Transverse colon (tissue), 4 donors: ENCODE data around the gene MAP10. TPM values are rescaled to one million over a fixed set of nuclear protein-coding genes. Genes with fewer than 3 reads are reported as not detected.

Experiments used
- DNase-seq: peaks from one replicate; pipeline ENCODE4 v3.0.0-alpha.2; 2019
- H3K27ac ChIP-seq, 4 donors: fragments of 200-600 bp; sonication (generic); 2 replicates each; pipeline ENCODE4 v1.5.1; 2016 to 2018; ENCODE audit warnings: inconsistent platforms in 4 of 4
- H3K27me3 ChIP-seq: fragments of 200-600 bp; sonication (generic); 2 replicates; pipeline ENCODE4 v1.5.1; 2017; ENCODE audit warnings: inconsistent platforms
- H3K36me3 ChIP-seq, 4 donors: fragments of 200-600 bp; sonication (generic); 2 replicates each; pipeline ENCODE4 v1.5.1; 2017 to 2019; ENCODE audit warnings: inconsistent platforms in 4 of 4
- H3K4me1 ChIP-seq, 4 donors: fragments of 200-600 bp; sonication (generic); 2 replicates each; pipeline ENCODE4 v1.5.1; 2017 to 2020; ENCODE audit warnings: inconsistent platforms in 4 of 4
- H3K4me3 ChIP-seq, 4 donors: fragments of 200-600 bp; sonication (generic); 1 replicate in 1 of 4; 2 replicates in 3 of 4; pipeline versions ENCODE4 v1.5.1 to v1.6.1; 2017 to 2019; ENCODE audit warnings: inconsistent platforms in 4 of 4
- H3K9me3 ChIP-seq, 2 donors: fragments of 200-600 bp; sonication (generic); 2 replicates each; pipeline ENCODE4 v1.5.1; 2017 to 2019; ENCODE audit warnings: inconsistent platforms in 2 of 2
- CTCF ChIP-seq, 5 experiments: fragments of 200-600 bp in 3 of 5; fragments of 450-650 bp in 2 of 5; sonication (generic) in 3 of 5; IDR thresholded peaks; 1 replicate in 2 of 5; 2 replicates in 3 of 5; pipeline ENCODE4 v1.5.1; 2016 to 2017; ENCODE audit warnings: antibody characterized with exemption in 5 of 5, inconsistent platforms in 3 of 5, mild to moderate bottlenecking in 2 of 5, moderate library complexity in 1 of 5
- EP300 ChIP-seq: sonication (generic); formaldehyde crosslinking; IDR thresholded peaks from one replicate; pipeline ENCODE4 v1.6.1; 2017; ENCODE audit warnings: antibody characterized with exemption, low read depth
- POLR2A ChIP-seq: fragments of 450-650 bp; IDR thresholded peaks from one replicate; pipeline ENCODE4 v1.6.1; 2016; ENCODE audit warnings: antibody characterized with exemption, mild to moderate bottlenecking, moderate library complexity
- POLR2AphosphoS5 ChIP-seq, 3 donors: sonication (generic); formaldehyde crosslinking; IDR thresholded peaks; one replicate each; pipeline ENCODE4 v1.6.1; 2016; ENCODE audit warnings: antibody characterized with exemption in 3 of 3
- WGBS, 2 donors: methylation state at CpG; one replicate each; pipeline ENCODE4 v1.1.5; 2018; ENCODE audit warnings: low coverage in 1 of 2; 5-methylcytosine and 5-hydroxymethylcytosine counted together
- in situ Hi-C, 4 donors: fragments of 200-750 bp; cut with MboI; loops; one replicate each; pipeline versions ENCODE4 v1.15.0 to v1.15.1; 2017; ENCODE audit warnings: low sequenced_read_pairs in 3 of 4, low pct_ligation_motif_present in 1 of 4, low pct_unique_long_range_greater_than_20kb in 1 of 4
- intact Hi-C: fragments of 100-400 bp; cut with DNase I; formaldehyde crosslinking; loops from one replicate; pipeline ENCODE4 v1.15.1; 2023; ENCODE audit warnings: low total_unique reads
- total RNA-seq, 4 donors: library from RNA; depleted of rRNA; stranded (reverse); fragments of >200 nt; gene quantifications; one replicate each; pipeline ENCODE4 v1.1.0, GENCODE V29; 2016

The MAP10 gene
- total RNA-seq, 4 donors from 2014 or later = 1.7 to 2.3 TPM; not detected in 2

- H3K36me3 ChIP-seq = no peaks in the 10 kb centered on the region
- no peak overlapping the region for H3K4me3 ChIP-seq
- TF ChIP-seq CTCF (IDR thresholded peaks at IDR 0.05) = no peak
- no peak for TF ChIP-seq POLR2A
- no peak for TF ChIP-seq POLR2AphosphoS5 (IDR thresholded peaks at IDR 0.05)
- TF ChIP-seq EP300 = no peak
- in situ Hi-C loops = no loop called here
- no peaks in the 10 kb centered on the region for H3K4me1 ChIP-seq
- no peak for DNase-seq
- 63 to 75% methylated on average over 2 of the region's 2 CpGs for WGBS, 2 donors
- no peaks in the 10 kb centered on the region for H3K9me3 ChIP-seq
- intact Hi-C loops = no loop called here
- no peaks in the 10 kb centered on the region for H3K27me3 ChIP-seq
- no peak overlapping the region for H3K27ac ChIP-seq
Measured at GRCh38 chr1:232812560-232812959, 7.3 kb downstream of the MAP10 start.

GRCh38 chr1:232813097-232813496, 7.9 kb downstream of the MAP10 start:
- intact Hi-C loops = no loop called here

GRCh38 chr1:232813760-232814159, 8.5 kb downstream of the MAP10 start:
- 74 to 86% methylated on average over 1 of the region's 1 CpG for WGBS, 2 donors
- Histone ChIP-seq H3K27me3 (no peaks in the 10 kb centered on the region), H3K9me3 (no peaks in the 10 kb centered on the region), H3K27ac (no peak overlapping the region), H3K36me3 (no peaks in the 10 kb centered on the region), H3K4me1 (no peaks in the 10 kb centered on the region), H3K4me3 (no peak overlapping the region)
- no peak for TF ChIP-seq EP300
- TF ChIP-seq CTCF (IDR thresholded peaks at IDR 0.05) = no peak
- TF ChIP-seq POLR2AphosphoS5 (IDR thresholded peaks at IDR 0.05) = no peak
- TF ChIP-seq POLR2A = no peak
- in situ Hi-C loops (no loop called here), intact Hi-C loops (no loop called here)
- DNase-seq = no peak

More at GRCh38 chr1:232813097-232813496, 7.9 kb downstream of the MAP10 start:
- Histone ChIP-seq H3K4me1 (no peaks in the 10 kb centered on the region), H3K4me3 (no peak overlapping the region), H3K36me3 (no peaks in the 10 kb centered on the region), H3K27me3 (no peaks in the 10 kb centered on the region), H3K27ac (no peak overlapping the region), H3K9me3 (no peaks in the 10 kb centered on the region)
- DNase-seq = no peak
- TF ChIP-seq POLR2A (no peak), CTCF (IDR thresholded peaks at IDR 0.05) (no peak), EP300 (no peak), POLR2AphosphoS5 (IDR thresholded peaks at IDR 0.05) (no peak)
- 83 to 96% methylated on average over 3 to 4 of the region's 4 CpGs for WGBS, 2 donors
- in situ Hi-C loops = no loop called here

- H3K27ac ChIP-seq = no peak overlapping the region
- TF ChIP-seq POLR2AphosphoS5 (IDR thresholded peaks at IDR 0.05) = no peak
- no peak for TF ChIP-seq POLR2A
- no peak for TF ChIP-seq EP300
- no peak for TF ChIP-seq CTCF (IDR thresholded peaks at IDR 0.05)
- 67 to 83% methylated on average over 1 of the region's 1 CpG for WGBS, 2 donors
- no peaks in the 10 kb centered on the region for H3K9me3 ChIP-seq
- H3K36me3 ChIP-seq = no peaks in the 10 kb centered on the region
- no peak overlapping the region for H3K4me3 ChIP-seq
- no peaks in the 10 kb centered on the region for H3K4me1 ChIP-seq
- in situ Hi-C loops (no loop called here), intact Hi-C loops (no loop called here)
- DNase-seq = no peak
- no peaks in the 10 kb centered on the region for H3K27me3 ChIP-seq
Measured at GRCh38 chr1:232816324-232816723, 11.1 kb downstream of the MAP10 start.
